Measurements from ENCODE around the gene CNTN4. TPM values are rescaled to one million over a fixed set of nuclear protein-coding genes. Genes with fewer than 3 reads are reported as not detected.

CNTN4 gene
- total and polyA plus RNA-seq, 2 of the 8 experiments (the other 6 are each of a cell fraction or from before 2014, with no cell fraction given) = 0.41 to 2.2 TPM

- TF ChIP-seq CHD7 (IDR thresholded peaks at IDR 0.05; ENCODE audit: insufficient replicate concordance, low read length) (no peak), JUND (IDR thresholded peaks at IDR 0.05; ENCODE audit: low read length) (no peak), SUZ12 (IDR thresholded peaks at IDR 0.05; ENCODE audit: low read length) (no peak), FOSL1 (IDR thresholded peaks at IDR 0.05; ENCODE audit: insufficient read depth, low read depth, low read length) (no peak), CTBP2 (IDR thresholded peaks at IDR 0.05; ENCODE audit: borderline replicate concordance, insufficient read depth, insufficient read length, low read length) (no peak), TAF7 (optimal IDR thresholded peaks at IDR 0.05; ENCODE audit: borderline replicate concordance, low read depth, low read length) (no peak)
Measured at GRCh38 chr3:3105246-3105645, 1006.6 kb downstream of the CNTN4 start (continued).
